GM10847 (cell line): ENCODE data around the gene SLC13A1.

ENCODE experiments used
- POLR2A ChIP-seq: IDR thresholded peaks from 2 replicates; pipeline ENCODE4 v1.6.1; 2011; ENCODE audit not compliant: insufficient read length; ENCODE audit errors: extremely low read depth

The SLC13A1 gene

DNA sequence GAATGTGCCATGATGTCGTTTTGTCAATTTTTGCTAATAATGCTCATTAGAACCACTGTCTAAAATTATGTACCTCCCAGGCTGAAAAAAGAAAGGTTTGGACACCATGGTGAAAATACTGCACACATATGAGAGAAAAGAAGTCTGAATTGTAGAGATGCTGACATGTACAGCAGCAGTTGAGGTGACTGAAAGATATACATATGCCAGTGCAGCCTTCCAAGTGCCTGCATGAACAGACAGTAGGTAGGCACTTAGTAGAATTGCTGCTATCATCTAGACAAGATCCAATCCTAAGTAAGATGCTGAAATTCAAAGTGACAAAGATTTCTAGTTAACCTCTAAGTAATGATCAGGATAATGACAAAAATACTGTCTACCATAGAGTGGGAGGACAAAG, 86.9 kb downstream of the SLC13A1 start:
- no peak for TF ChIP-seq POLR2A

DNA sequence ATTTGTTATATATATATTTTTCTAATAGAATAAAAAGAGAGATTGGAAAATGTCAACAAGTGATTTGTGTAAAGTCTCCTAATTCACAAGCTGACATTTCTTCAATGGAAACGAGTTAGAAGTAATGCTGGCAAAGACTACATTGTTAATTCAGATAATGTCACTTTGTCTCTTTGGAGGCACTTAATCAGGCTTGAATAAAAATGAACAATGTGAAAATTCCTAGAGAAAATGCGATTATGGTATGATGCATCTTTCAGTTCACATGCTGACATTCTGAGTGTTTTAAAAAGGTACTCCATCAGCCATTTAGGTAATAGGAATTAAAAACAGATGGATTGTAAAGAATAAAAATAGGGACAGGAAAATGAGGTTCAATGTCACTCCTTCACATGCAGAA, 100.1 kb downstream of the SLC13A1 start:
- no peak for TF ChIP-seq POLR2A

DNA sequence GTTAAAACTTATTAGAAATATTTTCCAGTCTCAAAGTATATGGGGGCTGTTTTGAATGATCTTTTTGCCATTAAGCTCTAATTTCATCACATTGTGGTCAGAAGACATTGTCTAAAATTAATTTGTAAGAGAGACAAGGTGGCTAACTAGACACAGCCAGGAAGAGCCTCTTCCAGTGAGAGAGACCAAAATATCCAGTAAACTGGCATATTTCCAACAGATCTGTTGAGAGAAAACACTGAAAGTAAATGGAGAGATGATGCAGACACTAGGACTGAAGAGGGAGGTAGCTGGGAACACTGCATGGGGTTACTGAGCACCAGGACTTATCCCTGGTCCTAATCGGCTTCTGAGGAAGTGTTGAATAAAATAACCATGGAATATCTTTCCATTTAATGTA, 102.8 kb downstream of the SLC13A1 start:
- TF ChIP-seq POLR2A, result no peak

DNA sequence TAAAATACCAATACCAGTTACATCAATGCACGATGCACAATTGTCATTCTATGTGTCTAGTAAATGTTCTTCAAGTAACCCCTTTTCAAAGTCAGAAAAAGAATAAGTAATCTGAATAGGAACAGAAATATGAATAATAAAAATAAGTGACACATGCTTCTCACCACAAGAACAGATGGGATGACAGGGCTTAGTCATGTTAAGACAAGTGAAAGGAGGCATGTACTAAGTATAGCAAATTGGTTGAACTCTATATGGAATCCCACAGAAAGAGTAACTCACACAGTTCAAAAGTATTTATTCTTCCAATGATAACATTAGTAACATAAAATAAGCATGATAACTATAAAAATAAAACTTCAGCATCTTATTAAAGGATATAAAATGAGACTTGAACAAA, 103.3 kb downstream of the SLC13A1 start:
- no peak for TF ChIP-seq POLR2A

DNA sequence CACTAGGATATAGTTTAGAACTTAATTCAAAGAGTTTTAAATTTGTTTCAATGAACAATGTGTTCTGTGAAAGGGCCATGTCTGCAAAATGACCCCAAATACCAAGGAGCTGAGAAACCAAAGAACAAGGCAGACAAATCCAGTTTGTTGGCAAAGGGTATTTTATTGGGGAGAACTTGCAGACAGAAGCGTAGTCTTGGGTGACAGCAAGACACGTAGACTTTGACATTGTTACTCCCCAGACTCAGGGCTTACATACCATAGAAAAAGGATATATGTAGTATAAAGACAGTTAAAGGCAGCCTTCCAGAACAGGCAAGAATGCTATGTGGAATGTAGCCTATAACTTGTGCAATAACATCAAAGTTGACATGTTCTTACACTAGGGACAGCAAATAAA, 109.3 kb downstream of the SLC13A1 start:
- TF ChIP-seq POLR2A, result no peak

DNA sequence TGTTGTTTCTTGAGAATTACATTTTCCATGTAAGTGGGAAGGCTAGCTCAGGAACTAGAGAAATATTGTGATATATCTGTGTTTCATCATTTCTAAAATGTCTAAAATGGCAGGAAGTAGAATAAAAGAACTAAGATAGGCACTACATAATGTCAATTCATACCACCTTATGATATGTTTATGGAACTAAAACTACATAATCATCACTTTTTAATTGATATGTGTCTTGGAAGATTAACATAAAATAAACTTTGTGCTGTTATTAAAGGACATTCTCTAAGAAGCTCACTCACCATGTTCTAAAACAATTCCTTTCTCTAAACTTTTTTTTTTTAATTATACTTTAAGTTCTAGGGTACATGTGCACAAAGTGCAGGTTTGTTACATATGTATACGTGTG, 120.7 kb downstream of the SLC13A1 start:
- no peak for TF ChIP-seq POLR2A

DNA sequence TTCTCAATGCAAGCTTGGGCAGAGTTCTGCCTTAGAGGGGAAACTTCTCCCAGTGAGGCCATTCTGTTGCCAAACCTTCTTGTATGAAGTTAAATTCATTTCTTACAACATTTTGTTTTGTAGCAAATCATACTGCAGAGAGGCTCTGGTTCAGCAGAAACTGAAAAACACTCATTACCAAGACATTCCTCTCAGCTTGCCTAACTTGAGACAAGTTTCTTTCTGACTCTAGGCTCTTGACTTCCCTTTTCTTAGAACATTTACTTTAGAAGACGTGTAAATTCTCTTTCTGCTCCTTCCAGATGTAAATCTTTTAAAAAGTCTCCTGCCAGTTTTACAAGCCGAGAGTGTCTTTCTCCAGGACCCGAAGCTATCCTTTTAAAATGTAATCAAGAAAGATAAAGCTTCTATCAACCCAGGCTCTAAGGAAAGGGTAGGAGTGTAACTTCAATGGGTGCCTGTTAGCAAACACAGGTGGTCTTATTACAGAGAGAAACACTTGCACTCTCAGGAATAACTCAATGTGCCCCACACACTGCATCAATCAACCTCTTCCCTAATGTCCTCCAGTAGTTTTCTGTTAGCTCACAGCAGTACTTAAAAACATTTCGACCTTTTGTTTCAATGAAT, 123.8 kb downstream of the SLC13A1 start:
- TF ChIP-seq POLR2A, result no peak

DNA sequence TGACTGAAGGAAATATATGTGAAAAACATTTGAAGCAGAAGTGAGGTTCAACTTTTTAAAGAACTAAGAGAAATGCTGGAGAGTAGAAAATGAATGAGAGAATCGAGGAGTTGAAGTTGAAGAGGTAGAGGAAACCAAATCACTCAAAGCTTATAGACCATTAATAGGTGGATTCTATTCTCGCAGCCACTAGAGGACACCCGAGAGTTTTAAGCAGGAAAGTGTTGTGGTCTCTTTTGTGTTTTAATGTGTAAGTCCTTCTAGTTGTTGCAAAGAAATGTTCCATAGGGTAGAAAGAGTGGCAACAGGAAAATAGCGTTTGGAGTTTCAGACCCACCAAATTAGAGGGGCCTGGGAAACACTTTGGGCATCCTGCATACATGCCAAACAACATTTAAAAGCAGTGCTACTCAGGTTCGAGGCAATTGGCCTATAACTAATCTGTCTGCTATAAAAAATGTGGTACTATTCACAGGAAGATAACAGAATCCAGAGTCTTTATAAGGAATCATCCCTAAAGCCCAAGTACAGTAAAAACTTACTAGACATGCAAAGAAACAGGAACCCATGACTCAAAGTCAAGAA, 129.0 kb downstream of the SLC13A1 start:
- TF ChIP-seq POLR2A, result no peak

DNA sequence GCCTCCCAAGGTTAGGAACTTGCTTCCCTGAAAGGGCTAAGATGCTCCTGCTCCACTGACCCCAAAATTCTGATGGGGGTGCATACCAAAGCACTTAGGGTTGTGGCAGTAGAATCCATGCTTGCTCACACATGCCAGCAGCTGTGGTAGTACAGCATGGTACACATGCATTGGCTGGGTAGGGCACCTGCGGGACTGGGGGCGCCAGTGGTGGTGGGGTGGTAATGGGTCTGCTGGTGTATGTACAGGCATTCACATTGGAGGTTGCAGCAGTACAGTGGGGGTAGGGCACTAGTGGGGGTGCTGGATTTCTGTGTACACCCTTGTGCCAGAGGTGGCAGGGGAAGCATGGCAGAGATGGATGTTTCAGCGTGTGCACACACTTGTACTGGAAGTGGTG, 132.0 kb downstream of the SLC13A1 start:
- no peak for TF ChIP-seq POLR2A
